Muscle of arm (tissue), 12 donors: Measurements from ENCODE around the gene GRIP2. TPM values are rescaled to one million over a fixed set of nuclear protein-coding genes. Genes with fewer than 3 reads are reported as not detected.

Experiments used
- DNase-seq: peaks from one replicate; pipeline ENCODE4 v3.0.0-alpha.2; 2013
- polyA plus RNA-seq, 12 donors: library from polyadenylated mRNA; unstranded; fragments of 120-200 nt; gene quantifications; one replicate each; pipeline ENCODE4 v1.2.1, GENCODE V29; 2013; ENCODE audit not compliant: insufficient read length in 12 of 12

GRIP2 gene
- polyA plus RNA-seq, 12 donors, result 11.8 to 39.7 (median 22.9) TPM; not detected in 1

DNA sequence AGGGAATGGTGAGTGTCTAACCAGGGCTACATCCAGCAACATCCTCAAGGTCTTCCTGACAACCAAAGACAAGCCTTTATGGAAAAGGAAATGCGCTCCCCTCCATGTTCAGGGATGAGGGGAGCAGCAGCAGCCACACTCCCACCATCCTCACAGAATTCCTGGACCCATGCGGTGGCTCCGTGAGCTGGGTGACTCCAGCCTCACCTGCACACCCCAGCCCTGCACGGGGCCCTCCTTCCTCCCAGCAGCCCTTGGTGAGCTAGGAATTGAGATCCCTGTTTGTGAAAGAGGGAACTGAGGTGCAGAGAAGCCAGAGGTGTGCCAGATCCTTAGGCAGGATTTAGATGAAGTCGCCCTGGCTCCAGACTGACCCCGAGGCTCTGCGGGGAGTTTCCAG, 52.3 kb downstream of the GRIP2 start:
- no peak for DNase-seq

DNA sequence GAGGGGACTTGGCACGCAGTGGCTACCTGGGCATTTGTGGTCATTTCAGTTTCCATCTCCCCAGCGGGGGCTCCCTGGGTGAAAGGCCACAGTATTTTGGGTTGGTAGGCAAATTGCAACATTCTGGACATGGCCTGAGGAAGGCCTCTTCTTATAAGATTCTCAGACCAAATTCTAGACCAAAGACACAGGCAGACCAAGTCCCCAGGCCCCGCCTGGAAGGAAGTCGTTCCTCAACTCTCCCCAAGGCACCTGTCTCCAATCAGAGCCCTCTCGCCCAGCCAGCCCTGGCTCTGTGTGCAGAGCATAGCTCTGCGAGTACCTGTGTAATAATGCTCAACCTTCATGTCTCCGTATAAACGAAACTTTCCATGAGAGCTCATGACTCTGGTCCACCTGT, 53.1 kb downstream of the GRIP2 start:
- no peak for DNase-seq

GRCh38 chr3:14486460-14486859, 53.7 kb downstream of the GRIP2 start:
- DNase-seq, result no peak

- no peak for DNase-seq
Measured at GRCh38 chr3:14485981-14486380, 54.2 kb downstream of the GRIP2 start.

DNA sequence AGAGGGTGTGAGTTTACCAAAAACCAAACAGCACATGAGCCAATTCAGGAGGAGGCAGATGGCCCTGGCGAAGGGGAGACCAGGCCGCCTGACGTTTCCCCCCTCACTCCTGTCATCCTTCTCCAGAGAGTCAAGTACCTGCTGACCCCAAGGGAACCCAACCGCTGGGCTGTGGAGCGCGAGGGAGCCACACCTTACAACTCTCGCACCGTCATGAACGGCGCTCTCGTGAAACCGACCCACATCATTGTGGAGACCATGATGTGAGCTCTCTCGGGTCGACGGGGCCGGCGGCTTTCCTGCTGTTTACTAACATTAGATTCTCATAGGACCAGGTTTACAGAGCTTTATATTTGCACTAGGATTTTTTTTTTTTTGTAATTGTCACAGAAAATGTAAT, 55.4 kb downstream of the GRIP2 start:
- no peak for DNase-seq

DNA sequence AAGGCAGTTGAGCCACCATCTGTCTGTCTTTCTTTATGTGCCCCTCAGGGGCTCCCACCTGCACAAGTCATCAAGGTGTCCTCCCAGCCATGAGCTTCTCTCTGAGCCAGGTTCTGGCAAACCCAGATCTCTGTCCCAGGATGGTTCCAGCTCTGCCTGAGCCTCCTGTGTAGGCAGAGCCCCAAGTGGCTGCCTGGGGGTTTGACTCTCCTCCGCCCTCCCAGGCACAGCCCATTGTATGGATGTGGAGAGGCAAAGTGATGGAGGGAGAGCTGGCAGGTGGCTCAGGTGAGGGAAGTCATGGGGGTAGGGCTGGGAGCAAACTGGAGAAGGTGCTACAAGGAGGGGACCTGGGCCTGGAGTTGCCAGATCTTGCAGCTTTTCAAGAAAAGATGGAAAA, 56.9 kb downstream of the GRIP2 start:
- no peak for DNase-seq

- DNase-seq, result peak; percentile 36
Measured at GRCh38 chr3:14482271-14482721, 57.8 kb downstream of the GRIP2 start.

GRCh38 chr3:14481646-14482036, 58.5 kb downstream of the GRIP2 start:
- DNase-seq, result no peak

GRCh38 chr3:14481018-14481645, 59.0 kb downstream of the GRIP2 start:
- DNase-seq, result no peak

- DNase-seq, result no peak
Measured at GRCh38 chr3:14480207-14481017, 59.7 kb downstream of the GRIP2 start.

DNA sequence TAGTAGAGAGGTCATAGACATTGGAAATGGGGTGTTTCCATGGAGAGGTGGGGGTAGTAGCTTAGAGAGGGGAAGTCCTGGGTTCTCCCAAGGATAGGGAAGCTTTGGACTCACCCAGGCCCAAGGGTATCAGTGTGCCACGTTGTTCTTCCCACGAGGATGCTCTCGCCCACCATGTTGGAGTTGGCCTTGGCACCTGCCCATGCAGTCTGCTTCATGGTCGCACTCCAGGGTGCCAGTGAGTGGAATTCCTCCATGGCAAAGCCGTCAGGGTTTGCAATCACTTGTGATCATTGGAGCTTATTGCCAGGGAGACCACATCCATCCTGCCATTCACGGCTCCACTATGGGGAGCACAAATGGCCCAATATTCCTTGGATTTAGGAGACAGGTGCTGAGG, 60.6 kb downstream of the GRIP2 start:
- no peak for DNase-seq

DNA sequence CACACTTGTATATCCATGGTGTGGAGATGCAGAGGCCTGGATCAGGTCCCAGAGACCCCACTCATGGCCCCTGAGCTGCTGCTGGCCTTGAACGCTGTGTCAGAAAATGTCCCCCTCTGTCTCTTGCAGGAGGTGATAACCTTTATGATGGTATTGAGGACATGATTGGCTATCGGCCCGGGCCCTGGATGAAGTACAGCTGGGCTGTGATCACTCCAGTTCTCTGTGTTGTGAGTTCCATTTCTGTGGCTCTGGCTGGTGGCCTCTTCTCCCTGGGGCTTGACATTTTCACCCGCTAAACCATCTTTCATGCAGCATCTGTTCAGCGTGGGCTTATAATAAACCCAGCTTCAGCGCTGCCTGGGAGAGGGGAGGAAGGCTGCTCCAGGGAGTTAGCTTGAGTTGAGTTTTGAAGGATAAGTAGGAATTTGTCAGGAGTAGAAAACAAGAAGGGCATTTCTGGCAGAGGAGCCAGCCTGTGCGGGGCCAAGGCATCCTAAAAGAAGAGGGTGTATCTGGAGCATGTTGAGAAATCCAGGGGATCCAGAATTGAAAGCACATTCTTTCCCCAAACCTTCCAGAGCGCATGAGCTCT, 61.1 kb downstream of the GRIP2 start:
- DNase-seq, result no peak

- no peak for DNase-seq
Measured at GRCh38 chr3:14477311-14477935, 62.7 kb downstream of the GRIP2 start.

DNA sequence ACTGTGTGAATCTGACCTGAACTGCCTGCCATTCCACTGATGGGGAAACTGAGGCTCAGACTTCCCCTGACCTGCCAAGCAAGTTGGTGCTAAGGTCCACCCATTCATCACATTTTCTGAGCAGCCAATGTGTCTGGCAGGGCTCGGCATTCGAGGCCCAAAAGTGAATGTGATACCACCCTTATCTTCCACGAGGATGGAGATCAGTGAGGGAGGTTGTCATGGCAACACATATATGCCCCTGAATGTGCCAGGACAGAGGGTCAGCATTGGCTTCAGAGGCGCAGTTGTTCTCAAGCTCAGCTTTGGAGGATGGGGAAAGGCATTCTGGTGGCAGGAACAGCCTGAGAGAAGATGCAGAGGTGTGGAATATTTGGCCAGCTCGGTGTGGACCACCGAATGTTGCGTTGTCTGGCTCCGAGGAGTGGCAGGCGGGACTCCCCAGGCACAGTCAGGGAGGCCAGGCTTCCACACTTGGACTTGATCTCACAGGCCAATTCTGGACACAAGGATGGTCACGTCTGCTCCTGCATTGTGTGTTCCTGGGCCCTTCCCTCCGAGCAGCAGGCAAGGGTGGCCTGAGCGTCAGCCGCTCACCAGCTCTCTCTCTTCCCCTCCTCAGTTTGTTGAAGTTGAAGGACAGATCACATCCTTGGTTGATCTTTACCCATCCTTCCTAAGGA, 63.4 kb downstream of the GRIP2 start:
- no peak for DNase-seq

- DNase-seq, result no peak
Measured at GRCh38 chr3:14475621-14476020, 64.5 kb downstream of the GRIP2 start.

- no peak for DNase-seq
Measured at GRCh38 chr3:14474363-14475081, 65.6 kb downstream of the GRIP2 start.

DNA sequence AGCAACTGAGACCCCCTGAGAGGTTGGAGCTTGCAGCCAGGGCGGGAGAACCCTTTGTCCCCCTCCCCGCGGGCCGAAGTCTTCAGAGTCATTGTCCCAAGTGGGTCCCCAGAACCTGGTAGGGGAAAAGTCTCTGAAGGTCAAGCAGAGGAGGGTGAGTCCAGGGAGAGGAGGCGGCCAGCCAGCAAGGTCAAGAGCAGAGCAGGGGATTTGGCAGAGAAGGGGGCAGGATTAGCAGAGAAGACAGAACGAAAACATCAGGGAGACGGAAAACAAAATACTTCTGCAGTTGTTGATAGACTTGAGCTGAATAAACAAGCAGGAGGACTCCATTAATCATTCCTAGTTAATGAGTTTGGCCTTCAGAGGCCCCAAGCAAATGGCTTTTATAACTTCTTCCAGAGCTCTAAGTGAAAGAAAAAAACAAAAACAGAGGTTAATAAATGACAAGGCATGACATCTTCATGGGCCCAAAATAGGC, 66.7 kb downstream of the GRIP2 start:
- no peak for DNase-seq

- DNase-seq, result no peak
Measured at GRCh38 chr3:14472471-14473351, 67.4 kb downstream of the GRIP2 start.

DNA sequence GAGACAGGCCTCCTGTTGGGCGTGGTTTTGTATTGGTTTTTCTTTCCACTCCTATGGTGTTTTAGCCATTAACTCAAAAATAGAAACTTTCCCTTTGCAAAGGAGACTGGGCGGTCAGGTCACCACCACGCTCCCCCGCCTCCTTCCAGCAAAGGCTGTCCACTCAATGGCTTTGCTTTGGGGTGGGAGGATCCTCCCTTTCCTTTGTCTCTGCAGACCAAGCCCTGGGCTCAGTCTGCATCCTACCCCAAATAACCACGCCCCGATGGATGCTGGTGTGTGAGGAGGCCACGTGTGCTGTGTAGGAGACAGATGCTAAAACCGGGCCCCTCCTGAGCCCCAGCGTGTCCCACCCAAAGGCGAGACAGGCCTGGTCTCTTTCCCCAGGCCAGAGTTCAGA, 68.5 kb downstream of the GRIP2 start:
- no peak for DNase-seq

GRCh38 chr3:14471016-14471415, 69.1 kb downstream of the GRIP2 start:
- no peak for DNase-seq
